Measurements from ENCODE around the gene YBX1. TPM values are rescaled to one million over a fixed set of nuclear protein-coding genes. Genes with fewer than 3 reads are reported as not detected.

YBX1 gene
- total and polyA plus RNA-seq, 4 donors = 107 to 530 (median 204) TPM

GRCh38 chr1:42742617-42743316, 60.5 kb downstream of the YBX1 start:
- H3K4me1 ChIP-seq (ENCODE audit: control insufficient read depth in 4 of 4, insufficient read depth in 4 of 4, low read length in 3 of 4) = peaks cover 2 to 7% (median 5%) of the 10 kb centered on the region in 4 donors
- TF ChIP-seq HNF4A (conservative IDR thresholded peaks at IDR 0.05) = no peak
- no peak for TF ChIP-seq RXRA (IDR thresholded peaks at IDR 0.05)
- TF ChIP-seq EGR1 (IDR thresholded peaks at IDR 0.05; ENCODE audit: low read depth in 2 of 2) = no peak
- TF ChIP-seq ATF3 (IDR thresholded peaks at IDR 0.05) = no peak
- no peak for TF ChIP-seq NR2F2 (IDR thresholded peaks at IDR 0.05)
- TF ChIP-seq MAX (IDR thresholded peaks at IDR 0.05) = no peak
- TF ChIP-seq REST (IDR thresholded peaks at IDR 0.05) = no peak
- no peak for TF ChIP-seq RAD21 (IDR thresholded peaks at IDR 0.05)
- TF ChIP-seq GABPA (IDR thresholded peaks at IDR 0.05 in 1 of 2, conservative IDR thresholded peaks at IDR 0.05 in 1 of 2) = no peak
- no peak for TF ChIP-seq TAF1 (conservative IDR thresholded peaks at IDR 0.05)
- no peak for TF ChIP-seq FOXA2 (IDR thresholded peaks at IDR 0.05)
- no peak for TF ChIP-seq YY1 (IDR thresholded peaks at IDR 0.05)
- no peak for TF ChIP-seq JUND (IDR thresholded peaks at IDR 0.05)
- no peak for TF ChIP-seq ZBTB33 (IDR thresholded peaks at IDR 0.05)
- TF ChIP-seq HNF4G (IDR thresholded peaks at IDR 0.05) = no peak
- no peak for TF ChIP-seq FOXA1 (IDR thresholded peaks at IDR 0.05)
- no peak for TF ChIP-seq SP1 (IDR thresholded peaks at IDR 0.05)
- no peak overlapping the region for H3K9ac ChIP-seq (ENCODE audit: low read depth in 1 of 2, low read length in 2 of 2)
- no peak overlapping the region for H3K4me3 ChIP-seq (ENCODE audit: low read depth in 1 of 3, low read length in 3 of 3)
- no peak for DNase-seq (ENCODE audit: low spot score)
- H3K36me3 ChIP-seq (ENCODE audit: control insufficient read depth in 4 of 4, insufficient read depth in 3 of 4, low read depth in 1 of 4, low read length in 3 of 4) = peaks cover 1 to 19% (median 9%) of the 10 kb centered on the region in 4 donors
- WGBS = 94% methylated on average over 9 of the region's 9 CpGs
- H3K9me3 ChIP-seq (ENCODE audit: control insufficient read depth in 4 of 4, low read length in 3 of 4) = no peaks in the 10 kb centered on the region
- H3K27ac ChIP-seq (ENCODE audit: low read depth in 1 of 2, low read length in 2 of 2) = no peak overlapping the region
- no peaks in the 10 kb centered on the region for H3K27me3 ChIP-seq (ENCODE audit: control insufficient read depth in 4 of 4, insufficient read depth in 4 of 4, low read length in 3 of 4)

All from liver (tissue), 9 donors.